ENCODE results near the gene TEX10.

Gene TEX10

GRCh38 chr9:100298378-100298777, 54.4 kb downstream of the TEX10 start:
- H3K4me3 ChIP-seq (ENCODE audit: low read length) = no peak overlapping the region
- DNase-seq (ENCODE audit: low read depth) = no peak
- TF ChIP-seq CTCF (IDR thresholded peaks at IDR 0.05; ENCODE audit: insufficient read depth, low read depth, low read length, missing control alignments) = no peak

DNA sequence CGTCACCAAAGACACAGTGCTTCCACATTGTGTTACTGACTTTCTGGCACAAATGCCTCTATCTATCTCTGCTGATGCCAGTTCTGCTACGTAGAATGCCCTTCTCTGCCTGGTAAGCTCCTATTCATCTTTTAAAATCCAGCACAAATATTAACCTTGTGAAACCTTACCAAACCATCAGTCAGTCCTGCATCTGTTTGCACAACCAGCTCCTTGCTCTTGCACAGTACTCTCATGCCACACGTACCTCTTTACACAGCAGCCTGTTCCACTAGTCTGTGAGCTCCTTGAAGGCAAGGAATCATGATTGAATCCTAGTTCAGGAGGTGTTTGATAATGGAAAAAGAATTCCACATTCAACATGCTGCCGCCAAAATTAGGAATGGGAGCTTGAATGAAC, 56.3 kb downstream of the TEX10 start:
- H3K4me3 ChIP-seq (ENCODE audit: low read length) = no peak overlapping the region
- no peak for DNase-seq (ENCODE audit: low read depth)
- TF ChIP-seq CTCF (IDR thresholded peaks at IDR 0.05; ENCODE audit: insufficient read depth, low read depth, low read length, missing control alignments) = no peak

DNA sequence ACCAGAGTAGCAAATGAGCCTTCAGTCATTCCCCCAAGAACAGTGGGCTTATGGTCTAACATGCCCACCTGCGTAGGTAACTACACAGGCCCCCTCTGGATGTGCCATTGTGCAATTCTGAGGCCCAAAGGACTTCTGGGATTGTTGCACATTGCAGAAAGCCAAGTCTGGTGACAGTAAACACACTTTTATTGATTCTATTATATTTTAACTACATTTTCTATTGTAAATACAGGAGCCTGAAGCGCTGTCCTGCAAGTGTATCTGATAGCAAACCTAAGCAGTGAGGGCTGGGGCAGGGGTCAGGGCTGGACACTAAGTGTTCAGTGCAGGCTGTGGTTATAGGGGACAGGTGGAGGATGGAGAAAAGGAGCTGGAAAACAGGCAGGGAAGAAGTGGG, 57.5 kb downstream of the TEX10 start:
- TF ChIP-seq CTCF (IDR thresholded peaks at IDR 0.05; ENCODE audit: insufficient read depth, low read depth, low read length, missing control alignments) = no peak
- H3K4me3 ChIP-seq (ENCODE audit: low read length) = no peak overlapping the region
- no peak for DNase-seq (ENCODE audit: low read depth)

- DNase-seq (ENCODE audit: low read depth) = no peak
- TF ChIP-seq CTCF (IDR thresholded peaks at IDR 0.05; ENCODE audit: insufficient read depth, low read depth, low read length, missing control alignments) = no peak
- no peak overlapping the region for H3K4me3 ChIP-seq (ENCODE audit: low read length)
Observed at GRCh38 chr9:100294806-100295205, 57.9 kb downstream of the TEX10 start.

GRCh38 chr9:100294341-100294740, 58.4 kb downstream of the TEX10 start:
- TF ChIP-seq CTCF (IDR thresholded peaks at IDR 0.05; ENCODE audit: insufficient read depth, low read depth, low read length, missing control alignments) = no peak
- no peak for DNase-seq (ENCODE audit: low read depth)
- H3K4me3 ChIP-seq (ENCODE audit: low read length) = no peak overlapping the region

DNA sequence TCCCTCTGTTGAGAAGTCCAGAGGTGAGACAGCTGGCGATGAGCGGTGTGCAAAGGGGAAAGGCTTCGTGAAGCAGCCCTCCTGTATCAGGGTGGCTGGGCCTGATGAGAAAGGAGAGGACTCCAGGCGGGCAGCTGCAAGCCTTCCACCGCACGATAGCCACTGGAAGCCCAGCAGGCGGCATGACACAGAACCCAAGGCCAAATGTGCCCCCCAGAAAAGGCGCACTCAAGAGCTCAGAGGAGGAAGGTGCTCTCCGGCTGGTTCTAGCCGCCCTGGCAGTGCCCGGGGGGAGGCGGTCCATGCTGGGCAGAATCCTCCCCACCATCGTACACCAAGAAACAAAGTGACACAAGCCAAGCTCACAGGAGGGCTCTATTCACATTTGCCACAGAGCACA, 60.3 kb downstream of the TEX10 start:
- TF ChIP-seq CTCF (IDR thresholded peaks at IDR 0.05; ENCODE audit: insufficient read depth, low read depth, low read length, missing control alignments) = no peak
- no peak overlapping the region for H3K4me3 ChIP-seq (ENCODE audit: low read length)
- DNase-seq (ENCODE audit: low read depth) = no peak

DNA sequence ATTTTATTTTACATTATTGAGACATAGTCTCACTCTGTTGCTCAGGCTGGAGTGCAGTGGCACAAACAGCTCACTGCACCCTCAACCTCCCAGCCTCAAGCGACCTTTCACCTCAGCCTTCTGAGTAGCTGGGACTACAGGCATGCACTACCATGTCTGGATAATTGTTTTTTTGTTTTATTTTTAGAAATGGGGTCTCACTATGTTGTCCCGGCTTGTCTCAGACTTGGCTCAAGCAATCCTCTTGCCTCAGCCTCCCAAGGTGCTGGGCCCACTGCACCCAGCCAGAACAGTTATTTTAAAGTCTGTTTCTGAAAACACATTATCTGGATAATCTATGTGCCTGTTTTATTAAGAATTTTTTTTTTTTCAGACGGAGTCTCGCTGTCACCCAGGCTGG, 62.0 kb downstream of the TEX10 start:
- no peak overlapping the region for H3K4me3 ChIP-seq (ENCODE audit: low read length)
- no peak for TF ChIP-seq CTCF (IDR thresholded peaks at IDR 0.05; ENCODE audit: insufficient read depth, low read depth, low read length, missing control alignments)
- no peak for DNase-seq (ENCODE audit: low read depth)

Measured in epithelial cell of esophagus (primary cell).